GM19395 (cell line): Measurements from ENCODE around the gene KRTAP10-1.

Source experiments
- ATAC-seq: cut with Tn5 transposase; IDR thresholded peaks from one replicate; pipeline ENCODE4 v1.9.1; 2021; ENCODE audit warnings: mild to moderate bottlenecking, moderate library complexity; ENCODE audit not compliant: unreplicated experiment

KRTAP10-1 gene

GRCh38 chr21:44517175-44517899 lies 22.7 kb downstream of the KRTAP10-1 start:
- no peak for ATAC-seq

- ATAC-seq = no peak
Observed at GRCh38 chr21:44516828-44517174, 23.2 kb downstream of the KRTAP10-1 start.

GRCh38 chr21:44516342-44516741 lies 23.7 kb downstream of the KRTAP10-1 start:
- no peak for ATAC-seq

- no peak for ATAC-seq
Observed at GRCh38 chr21:44515359-44516165, 24.4 kb downstream of the KRTAP10-1 start.

- ATAC-seq = no peak
Observed at GRCh38 chr21:44514746-44515358, 25.1 kb downstream of the KRTAP10-1 start.

- no peak for ATAC-seq
Observed at GRCh38 chr21:44514218-44514520, 25.8 kb downstream of the KRTAP10-1 start.

GRCh38 chr21:44513389-44514217 lies 26.4 kb downstream of the KRTAP10-1 start:
- ATAC-seq = no peak

GRCh38 chr21:44512496-44513388 lies 27.3 kb downstream of the KRTAP10-1 start:
- no peak for ATAC-seq

GRCh38 chr21:44511938-44512275 lies 28.1 kb downstream of the KRTAP10-1 start:
- no peak for ATAC-seq

- no peak for ATAC-seq
Observed at GRCh38 chr21:44511219-44511937, 28.6 kb downstream of the KRTAP10-1 start.

- ATAC-seq = no peak
Observed at GRCh38 chr21:44510508-44511218, 29.3 kb downstream of the KRTAP10-1 start.

GRCh38 chr21:44510109-44510507 lies 29.9 kb downstream of the KRTAP10-1 start:
- ATAC-seq = no peak

GRCh38 chr21:44509539-44509938 lies 30.5 kb downstream of the KRTAP10-1 start:
- ATAC-seq = no peak

- no peak for ATAC-seq
Observed at GRCh38 chr21:44508711-44509445, 31.1 kb downstream of the KRTAP10-1 start.

GRCh38 chr21:44508426-44508710 lies 31.6 kb downstream of the KRTAP10-1 start:
- ATAC-seq = no peak

- no peak for ATAC-seq
Observed at GRCh38 chr21:44507673-44508425, 32.1 kb downstream of the KRTAP10-1 start.

GRCh38 chr21:44506279-44507255 lies 33.4 kb downstream of the KRTAP10-1 start:
- ATAC-seq = no peak
